Liver (tissue), 9 donors: ENCODE data around the gene GNA15. TPM values are rescaled to one million over a fixed set of nuclear protein-coding genes. Genes with fewer than 3 reads are reported as not detected.

Source experiments
- DNase-seq: peaks from one replicate; pipeline ENCODE4 v3.0.0-alpha.2; 2017; ENCODE audit warnings: low spot score
- H3K27ac ChIP-seq, 2 donors: one replicate each; pipeline ENCODE4 v1.7.0; 2013; ENCODE audit warnings: inconsistent platforms in 2 of 2, low read length in 2 of 2, control low read depth in 1 of 2, low read depth in 1 of 2, mild to moderate bottlenecking in 1 of 2
- H3K27me3 ChIP-seq, 4 donors: one replicate each; pipeline versions ENCODE4 v1.6.1 to v1.7.0; 2013; ENCODE audit warnings: low read length in 3 of 4, inconsistent platforms in 1 of 4, mild to moderate bottlenecking in 1 of 4, moderate library complexity in 1 of 4; ENCODE audit not compliant: control insufficient read depth in 4 of 4, insufficient read depth in 4 of 4
- H3K36me3 ChIP-seq, 4 donors: one replicate each; pipeline versions ENCODE4 v1.6.1 to v1.7.0; 2013; ENCODE audit warnings: low read length in 3 of 4, mild to moderate bottlenecking in 3 of 4, low read depth in 1 of 4, moderate library complexity in 1 of 4; ENCODE audit not compliant: control insufficient read depth in 4 of 4, insufficient read depth in 3 of 4
- H3K4me1 ChIP-seq, 4 donors: one replicate each; pipeline versions ENCODE4 v1.6.1 to v1.7.0; 2013; ENCODE audit warnings: low read length in 3 of 4, mild to moderate bottlenecking in 3 of 4, moderate library complexity in 1 of 4; ENCODE audit not compliant: control insufficient read depth in 4 of 4, insufficient read depth in 4 of 4
- H3K4me3 ChIP-seq, 3 donors: one replicate each; pipeline versions ENCODE4 v1.6.1 to v1.7.0; 2013; ENCODE audit warnings: low read length in 3 of 3, control low read depth in 1 of 3, low read depth in 1 of 3, mild to moderate bottlenecking in 1 of 3
- H3K9ac ChIP-seq, 2 donors: one replicate each; pipeline ENCODE4 v1.7.0; 2013; ENCODE audit warnings: low read length in 2 of 2, mild to moderate bottlenecking in 2 of 2, moderate library complexity in 2 of 2, control low read depth in 1 of 2, low read depth in 1 of 2
- H3K9me3 ChIP-seq, 4 donors: one replicate each; pipeline versions ENCODE4 v1.6.1 to v1.7.0; 2013; ENCODE audit warnings: low read length in 3 of 4; ENCODE audit not compliant: control insufficient read depth in 4 of 4
- ATF3 ChIP-seq: IDR thresholded peaks from 2 replicates; pipeline ENCODE4 v1.6.1; 2016; ENCODE audit warnings: antibody characterized with exemption
- FOXA1 ChIP-seq: IDR thresholded peaks from 2 replicates; pipeline ENCODE4 v1.6.1; 2016; ENCODE audit warnings: antibody characterized with exemption
- FOXA2 ChIP-seq: IDR thresholded peaks from 2 replicates; pipeline ENCODE4 v1.6.1; 2016; ENCODE audit warnings: antibody characterized with exemption
- GABPA ChIP-seq, 2 donors: IDR thresholded peaks in 1 of 2; conservative IDR thresholded peaks in 1 of 2; 2 replicates each; pipeline ENCODE4 v1.6.1; 2016; ENCODE audit warnings: antibody characterized with exemption in 2 of 2, mild to moderate bottlenecking in 1 of 2, moderate library complexity in 1 of 2
- HNF4A ChIP-seq, 2 donors: conservative IDR thresholded peaks; 2 replicates each; pipeline ENCODE4 v1.6.1; 2016; ENCODE audit warnings: antibody characterized with exemption in 2 of 2, mild to moderate bottlenecking in 2 of 2
- HNF4G ChIP-seq: IDR thresholded peaks from 2 replicates; pipeline ENCODE4 v1.6.1; 2016; ENCODE audit warnings: antibody characterized with exemption
- JUND ChIP-seq, 2 donors: IDR thresholded peaks; 2 replicates each; pipeline ENCODE4 v1.6.1; 2016; ENCODE audit warnings: antibody characterized with exemption in 2 of 2
- NR2F2 ChIP-seq: IDR thresholded peaks from 2 replicates; pipeline ENCODE4 v1.6.1; 2016; ENCODE audit warnings: antibody characterized with exemption
- RAD21 ChIP-seq, 2 donors: IDR thresholded peaks; 2 replicates each; pipeline ENCODE4 v1.6.1; 2016; ENCODE audit warnings: antibody characterized with exemption in 2 of 2, mild to moderate bottlenecking in 2 of 2
- REST ChIP-seq: IDR thresholded peaks from 2 replicates; pipeline ENCODE4 v1.6.1; 2016; ENCODE audit warnings: antibody characterized with exemption, mild to moderate bottlenecking
- RXRA ChIP-seq, 2 donors: IDR thresholded peaks; 2 replicates each; pipeline ENCODE4 v1.6.1; 2017 to 2018; ENCODE audit warnings: antibody characterized with exemption in 2 of 2, mild to moderate bottlenecking in 1 of 2
- SP1 ChIP-seq: IDR thresholded peaks from 2 replicates; pipeline ENCODE4 v1.6.1; 2018; ENCODE audit warnings: antibody characterized with exemption, mild to moderate bottlenecking
- TAF1 ChIP-seq: conservative IDR thresholded peaks from 2 replicates; pipeline ENCODE4 v1.6.1; 2016; ENCODE audit warnings: antibody characterized with exemption, mild to moderate bottlenecking
- YY1 ChIP-seq: IDR thresholded peaks from 2 replicates; pipeline ENCODE4 v1.6.1; 2016; ENCODE audit warnings: antibody characterized with exemption, mild to moderate bottlenecking
- WGBS: extraction: QIAGEN DNeasy Blood & Tissue Kit; methylation state at CpG from one replicate; pipeline ENCODE4 v1.1.7; 2013; 5-methylcytosine and 5-hydroxymethylcytosine counted together
- polyA plus RNA-seq, 2 donors: library from polyadenylated mRNA; stranded (reverse) in 1 of 2; unstranded in 1 of 2; fragments of 200-250 nt in 1 of 2; fragments of >200 nt in 1 of 2; fragmentation: Nextera tagmentation in 1 of 2; extraction: Ambion mirVana in 1 of 2; gene quantifications; one replicate each; pipeline versions ENCODE4 v1.2.1 to v1.2.3, GENCODE V29; 2013 to 2015
- total RNA-seq, 2 donors: library from RNA; depleted of rRNA; stranded (reverse); fragments of >200 nt; gene quantifications; one replicate each; pipeline ENCODE4 v1.2.3, GENCODE V29; 2014
- TF ChIP-seq, protein P1 (sequence below): IDR thresholded peaks from 2 replicates; pipeline ENCODE4 v1.6.1; 2016; ENCODE audit warnings: antibody characterized with exemption
- TF ChIP-seq, protein P2 (sequence below): fragments of 150-350 bp; IDR thresholded peaks from 2 replicates; pipeline ENCODE4 v1.5.1; 2017; ENCODE audit warnings: improper control_type of control experiment, low read depth, low read length; ENCODE audit not compliant: missing input control
- TF ChIP-seq, protein P3 (sequence below): IDR thresholded peaks from 2 replicates; pipeline ENCODE4 v1.6.1; 2016; ENCODE audit warnings: antibody characterized with exemption
- donor health status: healthy.
- donor health status: healthy.
- donor health status: healthy.
- donor health status: healthy.
- donor health status: healthy.

GNA15 gene
- total and polyA plus RNA-seq, 4 donors: 0.11 to 10.4 (median 1.4) TPM

- Histone ChIP-seq H3K4me1 (no peaks in the 10 kb centered on the region), H3K27me3 (no peaks in the 10 kb centered on the region), H3K9me3 (no peaks in the 10 kb centered on the region), H3K27ac (no peak overlapping the region), H3K9ac (no peak overlapping the region), H3K4me3 (no peak overlapping the region), H3K36me3 (no peaks in the 10 kb centered on the region)
- WGBS: 70% methylated on average over 15 of the region's 15 CpGs
- TF ChIP-seq GABPA (IDR thresholded peaks at IDR 0.05 in 1 of 2, conservative IDR thresholded peaks at IDR 0.05 in 1 of 2) (no peak), YY1 (no peak), FOXA1 (no peak), REST (no peak), NR2F2 (no peak), ATF3 (no peak), JUND (IDR thresholded peaks at IDR 0.05) (no peak), TAF1 (no peak), HNF4G (no peak)
- TF ChIP-seq, protein P1, sequence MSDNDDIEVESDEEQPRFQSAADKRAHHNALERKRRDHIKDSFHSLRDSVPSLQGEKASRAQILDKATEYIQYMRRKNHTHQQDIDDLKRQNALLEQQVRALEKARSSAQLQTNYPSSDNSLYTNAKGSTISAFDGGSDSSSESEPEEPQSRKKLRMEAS: no peak
- no peak for DNase-seq
These were observed 2.4 kb downstream of the GNA15 start for GRCh38 chr19:3138268-3138667.

DNA sequence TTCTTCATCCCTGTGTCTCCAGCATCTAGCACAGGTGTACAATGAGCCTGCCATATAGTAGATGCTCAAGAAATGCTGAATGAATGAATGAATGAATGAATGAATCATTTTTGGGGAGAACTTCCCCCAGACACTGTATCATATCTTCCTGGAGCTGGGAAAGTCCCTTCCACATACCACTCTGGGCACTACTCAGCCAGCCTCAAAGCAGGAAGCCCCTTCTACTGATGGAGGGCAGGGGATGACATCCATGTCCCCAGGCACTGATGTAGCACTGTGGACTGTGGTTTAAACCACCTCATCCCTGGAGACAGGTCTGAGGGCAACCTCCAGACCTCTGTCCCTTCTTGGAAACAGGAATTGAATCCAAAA, 4.8 kb downstream of the GNA15 start:
- no peak for TF ChIP-seq SP1
- TF ChIP-seq, protein P2, sequence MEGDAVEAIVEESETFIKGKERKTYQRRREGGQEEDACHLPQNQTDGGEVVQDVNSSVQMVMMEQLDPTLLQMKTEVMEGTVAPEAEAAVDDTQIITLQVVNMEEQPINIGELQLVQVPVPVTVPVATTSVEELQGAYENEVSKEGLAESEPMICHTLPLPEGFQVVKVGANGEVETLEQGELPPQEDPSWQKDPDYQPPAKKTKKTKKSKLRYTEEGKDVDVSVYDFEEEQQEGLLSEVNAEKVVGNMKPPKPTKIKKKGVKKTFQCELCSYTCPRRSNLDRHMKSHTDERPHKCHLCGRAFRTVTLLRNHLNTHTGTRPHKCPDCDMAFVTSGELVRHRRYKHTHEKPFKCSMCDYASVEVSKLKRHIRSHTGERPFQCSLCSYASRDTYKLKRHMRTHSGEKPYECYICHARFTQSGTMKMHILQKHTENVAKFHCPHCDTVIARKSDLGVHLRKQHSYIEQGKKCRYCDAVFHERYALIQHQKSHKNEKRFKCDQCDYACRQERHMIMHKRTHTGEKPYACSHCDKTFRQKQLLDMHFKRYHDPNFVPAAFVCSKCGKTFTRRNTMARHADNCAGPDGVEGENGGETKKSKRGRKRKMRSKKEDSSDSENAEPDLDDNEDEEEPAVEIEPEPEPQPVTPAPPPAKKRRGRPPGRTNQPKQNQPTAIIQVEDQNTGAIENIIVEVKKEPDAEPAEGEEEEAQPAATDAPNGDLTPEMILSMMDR: no peak
- TF ChIP-seq, protein P3, sequence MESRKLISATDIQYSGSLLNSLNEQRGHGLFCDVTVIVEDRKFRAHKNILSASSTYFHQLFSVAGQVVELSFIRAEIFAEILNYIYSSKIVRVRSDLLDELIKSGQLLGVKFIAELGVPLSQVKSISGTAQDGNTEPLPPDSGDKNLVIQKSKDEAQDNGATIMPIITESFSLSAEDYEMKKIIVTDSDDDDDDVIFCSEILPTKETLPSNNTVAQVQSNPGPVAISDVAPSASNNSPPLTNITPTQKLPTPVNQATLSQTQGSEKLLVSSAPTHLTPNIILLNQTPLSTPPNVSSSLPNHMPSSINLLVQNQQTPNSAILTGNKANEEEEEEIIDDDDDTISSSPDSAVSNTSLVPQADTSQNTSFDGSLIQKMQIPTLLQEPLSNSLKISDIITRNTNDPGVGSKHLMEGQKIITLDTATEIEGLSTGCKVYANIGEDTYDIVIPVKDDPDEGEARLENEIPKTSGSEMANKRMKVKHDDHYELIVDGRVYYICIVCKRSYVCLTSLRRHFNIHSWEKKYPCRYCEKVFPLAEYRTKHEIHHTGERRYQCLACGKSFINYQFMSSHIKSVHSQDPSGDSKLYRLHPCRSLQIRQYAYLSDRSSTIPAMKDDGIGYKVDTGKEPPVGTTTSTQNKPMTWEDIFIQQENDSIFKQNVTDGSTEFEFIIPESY: no peak
- no peak for TF ChIP-seq RAD21 (IDR thresholded peaks at IDR 0.05)
- TF ChIP-seq REST: no peak
- TF ChIP-seq, protein P1: no peak
- no peak for TF ChIP-seq TAF1
- TF ChIP-seq YY1: no peak
- TF ChIP-seq FOXA2: no peak
- no peak for TF ChIP-seq HNF4A (conservative IDR thresholded peaks at IDR 0.05)
- TF ChIP-seq JUND (IDR thresholded peaks at IDR 0.05): no peak
- TF ChIP-seq RXRA (IDR thresholded peaks at IDR 0.05): no peak
- TF ChIP-seq FOXA1: no peak
- no peak for TF ChIP-seq GABPA (IDR thresholded peaks at IDR 0.05 in 1 of 2, conservative IDR thresholded peaks at IDR 0.05 in 1 of 2)
- TF ChIP-seq NR2F2: no peak
- no peak for TF ChIP-seq HNF4G
- Histone ChIP-seq H3K9me3 (no peaks in the 10 kb centered on the region), H3K4me1 (no peaks in the 10 kb centered on the region)

More for the DNA sequence above, 4.8 kb downstream of the GNA15 start:
- DNase-seq: no peak
- Histone ChIP-seq H3K36me3 (no peaks in the 10 kb centered on the region), H3K9ac (no peak overlapping the region), H3K27me3 (no peaks in the 10 kb centered on the region), H3K4me3 (no peak overlapping the region), H3K27ac (no peak overlapping the region)
